Measurements from ENCODE around the gene FN3K. TPM values are rescaled to one million over a fixed set of nuclear protein-coding genes. Genes with fewer than 3 reads are reported as not detected.

FN3K gene
- total RNA-seq, 4 donors from 2014 or later: 13.3 to 45.5 (median 18.7) TPM

DNA sequence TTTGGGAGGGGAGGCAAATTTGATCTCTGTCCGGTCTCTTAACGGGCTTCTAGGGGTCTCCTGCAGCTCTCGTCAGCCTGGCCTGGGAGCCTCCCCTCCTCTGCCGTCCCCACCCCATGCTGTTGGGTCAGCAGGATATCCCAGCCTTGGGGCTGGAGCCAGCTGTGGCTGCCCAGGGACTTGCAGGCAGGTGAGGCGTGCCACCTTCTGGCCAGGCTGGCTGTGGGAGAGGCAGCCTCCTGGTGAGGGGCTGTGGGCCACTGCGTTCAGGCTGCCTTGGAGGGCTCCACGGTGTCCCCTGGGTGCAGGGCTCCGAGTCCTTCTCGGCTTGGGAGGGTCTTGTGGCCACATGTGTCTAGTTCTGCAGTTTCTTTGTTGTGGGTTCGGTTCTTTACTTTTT is 51.0 kb downstream of the FN3K start:
- no peak overlapping the region for H3K4me3 ChIP-seq
- peaks cover 0 to 62% (median 9%) of the 10 kb centered on the region in 3 donors for H3K36me3 ChIP-seq
- no peak for DNase-seq (ENCODE audit: low spot score in 2 of 2)
- no peaks in the 10 kb centered on the region for H3K9me3 ChIP-seq
- TF ChIP-seq POLR2A (IDR thresholded peaks at IDR 0.05): no peak
- TF ChIP-seq EP300 (IDR thresholded peaks at IDR 0.05): no peak
- no peak for TF ChIP-seq CTCF (IDR thresholded peaks at IDR 0.05)
- H3K27ac ChIP-seq: no peak overlapping the region
- WGBS, 2 donors: 94 to 95% methylated on average over 8 to 10 of the region's 10 CpGs
- H3K4me1 ChIP-seq: peaks cover 0 to 5% (median 1%) of the 10 kb centered on the region in 4 donors
- H3K27me3 ChIP-seq: no peaks in the 10 kb centered on the region

- H3K4me3 ChIP-seq: no peak overlapping the region
- peaks cover 0 to 63% (median 8%) of the 10 kb centered on the region in 3 donors for H3K36me3 ChIP-seq
- peaks cover 0 to under 1% (median 0%) of the 10 kb centered on the region in 4 donors for H3K4me1 ChIP-seq
- TF ChIP-seq CTCF (IDR thresholded peaks at IDR 0.05) (no peak), POLR2A (IDR thresholded peaks at IDR 0.05) (no peak), EP300 (IDR thresholded peaks at IDR 0.05) (peak in 1 of 2 donors; percentile 19)
- H3K27ac ChIP-seq: no peak overlapping the region
- no peak for DNase-seq (ENCODE audit: low spot score in 2 of 2)
- no peaks in the 10 kb centered on the region for H3K27me3 ChIP-seq
- no peaks in the 10 kb centered on the region for H3K9me3 ChIP-seq
- 85 to 87% methylated on average over 26 to 27 of the region's 27 CpGs for WGBS, 2 donors
Observed at GRCh38 chr17:82787081-82787848, 51.9 kb downstream of the FN3K start.

- TF ChIP-seq CTCF (IDR thresholded peaks at IDR 0.05): no peak
- no peak for TF ChIP-seq EP300 (IDR thresholded peaks at IDR 0.05)
- TF ChIP-seq POLR2A (IDR thresholded peaks at IDR 0.05): no peak
- Histone ChIP-seq H3K9me3 (no peaks in the 10 kb centered on the region), H3K4me3 (no peak overlapping the region), H3K4me1 (peaks cover 0 to 4% (median 0%) of the 10 kb centered on the region in 4 donors), H3K27ac (no peak overlapping the region), H3K36me3 (peaks cover 0 to 52% (median 0%) of the 10 kb centered on the region in 3 donors), H3K27me3 (no peaks in the 10 kb centered on the region)
- WGBS, 2 donors: 83 to 87% methylated on average over 18 of the region's 18 CpGs
- no peak for DNase-seq (ENCODE audit: low spot score in 2 of 2)
Observed at GRCh38 chr17:82788206-82789001, 53.0 kb downstream of the FN3K start.

- H3K27me3 ChIP-seq: no peaks in the 10 kb centered on the region
- H3K4me1 ChIP-seq: peaks cover 0 to 11% (median 0%) of the 10 kb centered on the region in 4 donors
- no peak overlapping the region for H3K4me3 ChIP-seq
- H3K27ac ChIP-seq: no peak overlapping the region
- WGBS, 2 donors: 90 to 95% methylated on average over 19 of the region's 19 CpGs
- TF ChIP-seq POLR2A (IDR thresholded peaks at IDR 0.05) (no peak), CTCF (IDR thresholded peaks at IDR 0.05) (no peak), EP300 (IDR thresholded peaks at IDR 0.05) (no peak)
- peaks cover 0 to 44% (median 0%) of the 10 kb centered on the region in 3 donors for H3K36me3 ChIP-seq
- no peaks in the 10 kb centered on the region for H3K9me3 ChIP-seq
- no peak for DNase-seq (ENCODE audit: low spot score in 2 of 2)
Observed at GRCh38 chr17:82789051-82789592, 53.7 kb downstream of the FN3K start.

Measured in tibial nerve (tissue), 4 donors.